Esophagus squamous epithelium (tissue), 5 donors: ENCODE results near the gene ANKRD65. TPM values are rescaled to one million over a fixed set of nuclear protein-coding genes. Genes with fewer than 3 reads are reported as not detected.

Experiments used
- DNase-seq: peaks from one replicate; lab custom pipeline; 2025; lab: John Stamatoyannopoulos, UW
- H3K27ac ChIP-seq, 4 donors: fragments of 200-600 bp; sonication (generic); one replicate each; pipeline ENCODE4 v1.5.1; 2016 to 2019; ENCODE audit warnings: mild to moderate bottlenecking in 1 of 4
- H3K27me3 ChIP-seq, 4 donors: fragments of 200-600 bp; sonication (generic); 1 replicate in 3 of 4; 2 replicates in 1 of 4; pipeline versions ENCODE4 v1.5.1 to v1.6.0; 2017 to 2021; ENCODE audit warnings: antibody characterized with exemption in 1 of 4
- H3K36me3 ChIP-seq, 3 donors: fragments of 200-600 bp; sonication (generic); one replicate each; pipeline ENCODE4 v1.5.1; 2016 to 2019
- H3K4me1 ChIP-seq, 3 donors: fragments of 200-600 bp; sonication (generic); one replicate each; pipeline ENCODE4 v1.5.1; 2017 to 2019
- H3K4me3 ChIP-seq, 4 donors: fragments of 200-600 bp; sonication (generic); 1 replicate in 3 of 4; 2 replicates in 1 of 4; pipeline ENCODE4 v1.5.1; 2016 to 2019; ENCODE audit warnings: mild to moderate bottlenecking in 2 of 4, moderate library complexity in 1 of 4
- H3K9me3 ChIP-seq, 3 donors: fragments of 200-600 bp; sonication (generic); one replicate each; pipeline ENCODE4 v1.5.1; 2016 to 2019
- POLR2A ChIP-seq, 4 donors: fragments of 450-650 bp; IDR thresholded peaks; one replicate each; pipeline ENCODE4 v1.6.1; 2017; ENCODE audit warnings: antibody characterized with exemption in 4 of 4, mild to moderate bottlenecking in 4 of 4, moderate library complexity in 3 of 4
- WGBS, 2 donors: methylation state at CpG; one replicate each; pipeline ENCODE4 v1.1.5; 2018; 5-methylcytosine and 5-hydroxymethylcytosine counted together
- intact Hi-C: fragments of 100-400 bp; cut with DNase I; formaldehyde crosslinking; loops from one replicate; pipeline ENCODE4 v1.15.0; 2022
- total RNA-seq, 4 donors: library from RNA; depleted of rRNA; stranded (reverse); fragments of >200 nt; gene quantifications; one replicate each; pipeline ENCODE4 v1.1.0, GENCODE V29; 2016
- TF ChIP-seq, protein P1 (sequence below), 6 experiments: fragments of 450-650 bp in 4 of 6; fragments of 200-600 bp in 2 of 6; sonication (generic) in 2 of 6; IDR thresholded peaks; one replicate each; pipeline ENCODE4 v1.5.1; 2016 to 2019; ENCODE audit warnings: antibody characterized with exemption in 6 of 6, mild to moderate bottlenecking in 4 of 6, moderate library complexity in 4 of 6
- donor health status: DM: yes; HTN: yes; CAD: no.

The ANKRD65 gene
- total RNA-seq, 4 donors from 2014 or later = 4.7 to 28.3 (median 14.4) TPM

DNA sequence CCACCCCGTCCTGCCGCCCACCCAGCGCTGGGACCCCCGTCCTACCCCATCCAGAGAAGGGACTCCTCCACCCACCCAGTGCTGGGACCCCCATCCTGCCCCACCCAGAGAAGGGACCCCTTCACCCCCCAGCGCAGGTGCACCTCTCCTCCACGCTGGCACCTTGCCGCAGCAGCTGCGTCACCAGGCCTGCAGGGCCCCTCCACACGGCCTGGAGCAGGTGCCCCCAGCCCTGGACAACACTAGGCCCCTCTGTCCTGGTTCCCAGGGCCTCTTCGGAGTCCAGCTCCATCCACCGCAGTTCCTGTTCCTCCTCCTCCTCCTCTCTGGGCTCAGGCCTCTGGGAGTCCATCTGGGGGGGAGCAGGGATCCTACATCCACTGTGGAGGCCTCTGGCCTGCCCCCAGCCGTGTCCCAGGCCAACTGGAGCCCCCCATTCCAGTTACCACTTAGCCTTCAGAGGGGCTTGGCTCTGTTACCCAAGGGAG lies 378 bp downstream of the ANKRD65 start:
- H3K4me3 ChIP-seq = peak overlapping the region; percentile 39 to 69 (median 52)
- no peaks in the 10 kb centered on the region for H3K9me3 ChIP-seq
- H3K27ac ChIP-seq = peak overlapping the region; percentile 66 to 89 (median 80)
- no peak for DNase-seq
- 42 to 52% methylated on average over 2 to 5 of the region's 12 CpGs for WGBS, 2 donors
- intact Hi-C loops = no loop called here
- TF ChIP-seq, protein P1, sequence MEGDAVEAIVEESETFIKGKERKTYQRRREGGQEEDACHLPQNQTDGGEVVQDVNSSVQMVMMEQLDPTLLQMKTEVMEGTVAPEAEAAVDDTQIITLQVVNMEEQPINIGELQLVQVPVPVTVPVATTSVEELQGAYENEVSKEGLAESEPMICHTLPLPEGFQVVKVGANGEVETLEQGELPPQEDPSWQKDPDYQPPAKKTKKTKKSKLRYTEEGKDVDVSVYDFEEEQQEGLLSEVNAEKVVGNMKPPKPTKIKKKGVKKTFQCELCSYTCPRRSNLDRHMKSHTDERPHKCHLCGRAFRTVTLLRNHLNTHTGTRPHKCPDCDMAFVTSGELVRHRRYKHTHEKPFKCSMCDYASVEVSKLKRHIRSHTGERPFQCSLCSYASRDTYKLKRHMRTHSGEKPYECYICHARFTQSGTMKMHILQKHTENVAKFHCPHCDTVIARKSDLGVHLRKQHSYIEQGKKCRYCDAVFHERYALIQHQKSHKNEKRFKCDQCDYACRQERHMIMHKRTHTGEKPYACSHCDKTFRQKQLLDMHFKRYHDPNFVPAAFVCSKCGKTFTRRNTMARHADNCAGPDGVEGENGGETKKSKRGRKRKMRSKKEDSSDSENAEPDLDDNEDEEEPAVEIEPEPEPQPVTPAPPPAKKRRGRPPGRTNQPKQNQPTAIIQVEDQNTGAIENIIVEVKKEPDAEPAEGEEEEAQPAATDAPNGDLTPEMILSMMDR (IDR thresholded peaks at IDR 0.05) = no peak
- TF ChIP-seq POLR2A (IDR thresholded peaks at IDR 0.05) = no peak
- H3K4me1 ChIP-seq = peaks cover 37 to 74% (median 42%) of the 10 kb centered on the region in 3 donors
- H3K27me3 ChIP-seq = peaks cover 0 to 17% (median 0%) of the 10 kb centered on the region in 4 donors
- H3K36me3 ChIP-seq = no peaks in the 10 kb centered on the region

DNA sequence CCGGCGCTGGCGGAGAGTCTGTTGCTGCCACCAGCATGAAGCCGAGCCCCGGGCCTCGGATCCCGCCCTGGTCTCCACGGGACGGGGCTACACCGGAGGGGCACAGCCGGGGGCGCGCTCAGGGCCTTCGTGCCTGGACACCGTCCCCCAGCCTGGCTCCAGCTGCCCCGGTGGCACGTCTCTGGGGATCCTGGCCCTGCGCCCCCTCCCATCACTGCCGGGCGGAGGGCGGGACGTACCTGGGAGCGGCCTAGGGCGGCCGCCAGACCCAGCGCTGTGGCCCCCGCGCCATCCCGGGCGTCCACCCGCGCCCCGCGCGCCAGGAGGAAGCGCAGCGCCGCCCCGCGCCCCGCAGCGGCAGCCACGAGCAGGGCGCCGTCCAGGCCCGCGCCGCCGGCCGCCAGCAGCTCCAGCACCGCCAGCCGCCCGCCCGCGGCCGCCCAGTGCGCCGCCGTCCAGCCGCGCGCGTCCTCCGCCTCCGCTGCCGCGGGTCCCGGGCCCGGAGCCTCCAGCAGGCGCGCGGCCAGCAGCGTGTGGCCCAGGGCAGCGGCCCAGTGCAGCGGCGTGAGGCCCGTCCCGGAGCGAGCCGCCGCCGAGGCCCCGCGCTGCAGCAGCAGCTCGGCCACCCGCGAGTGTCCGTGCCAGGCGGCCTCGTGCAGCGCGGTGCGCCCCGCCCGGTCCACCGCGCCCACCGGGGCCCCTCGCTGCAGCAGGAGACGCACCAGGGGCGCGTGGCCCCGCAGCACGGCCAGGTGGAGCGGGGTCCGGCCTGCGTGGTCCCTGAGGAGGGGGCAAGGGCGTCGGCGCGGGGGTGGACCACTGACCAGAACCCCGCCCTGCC lies 1.0 kb downstream of the ANKRD65 start:
- TF ChIP-seq POLR2A (IDR thresholded peaks at IDR 0.05) = no peak
- TF ChIP-seq, protein P1 (IDR thresholded peaks at IDR 0.05) = peak in 1 of 6 experiments; percentile 5
- Histone ChIP-seq H3K9me3 (no peaks in the 10 kb centered on the region), H3K4me3 (peak overlapping the region; percentile 39 to 69 (median 52)), H3K4me1 (peaks cover 37 to 70% (median 42%) of the 10 kb centered on the region in 3 donors), H3K27ac (peak overlapping the region; percentile 74 to 89 (median 86)), H3K36me3 (no peaks in the 10 kb centered on the region), H3K27me3 (peaks cover 0 to 14% (median 0%) of the 10 kb centered on the region in 4 donors)
- WGBS, 2 donors = 40% methylated on average over 1 of the region's 112 CpGs; no CpG with 5 or more reads in 1 of the 2 donors
- no peak for DNase-seq
- intact Hi-C loops = no loop called here

DNA sequence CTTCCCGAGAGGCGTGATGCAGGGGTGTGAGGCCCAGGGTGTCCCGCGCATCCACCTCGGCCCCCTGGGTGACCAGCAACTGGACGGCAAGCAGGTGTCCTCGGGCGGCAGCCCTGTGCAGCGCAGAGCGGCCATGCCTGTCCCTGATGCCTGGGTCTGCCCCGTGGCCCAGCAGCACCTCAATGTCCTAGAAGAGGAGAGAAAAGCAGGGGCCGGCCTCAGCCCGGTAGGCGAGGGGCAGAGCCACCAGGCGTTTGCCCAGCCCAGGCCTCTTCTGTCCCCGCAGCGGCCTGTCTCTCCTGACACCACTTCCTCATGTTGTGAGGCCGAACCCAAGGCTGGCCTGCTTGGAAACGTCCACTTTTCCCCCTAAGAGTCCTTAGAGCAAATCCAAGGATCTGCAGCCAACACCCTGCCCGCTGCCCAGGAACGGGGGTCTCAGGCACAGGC lies 1.7 kb downstream of the ANKRD65 start:
- WGBS, 2 donors = no CpG with 5 or more reads among the region's 21 CpGs
- H3K27ac ChIP-seq = peak overlapping the region; percentile 74 to 89 (median 86)
- TF ChIP-seq POLR2A (IDR thresholded peaks at IDR 0.05) = no peak
- TF ChIP-seq, protein P1 (IDR thresholded peaks at IDR 0.05) = no peak
- no peaks in the 10 kb centered on the region for H3K9me3 ChIP-seq
- H3K4me3 ChIP-seq = peak overlapping the region; percentile 39 to 69 (median 52)
- H3K36me3 ChIP-seq = no peaks in the 10 kb centered on the region
- no peak for DNase-seq
- intact Hi-C loops = no loop called here
- H3K27me3 ChIP-seq = peaks cover 0 to 14% (median 0%) of the 10 kb centered on the region in 4 donors
- H3K4me1 ChIP-seq = peaks cover 37 to 70% (median 42%) of the 10 kb centered on the region in 3 donors

DNA sequence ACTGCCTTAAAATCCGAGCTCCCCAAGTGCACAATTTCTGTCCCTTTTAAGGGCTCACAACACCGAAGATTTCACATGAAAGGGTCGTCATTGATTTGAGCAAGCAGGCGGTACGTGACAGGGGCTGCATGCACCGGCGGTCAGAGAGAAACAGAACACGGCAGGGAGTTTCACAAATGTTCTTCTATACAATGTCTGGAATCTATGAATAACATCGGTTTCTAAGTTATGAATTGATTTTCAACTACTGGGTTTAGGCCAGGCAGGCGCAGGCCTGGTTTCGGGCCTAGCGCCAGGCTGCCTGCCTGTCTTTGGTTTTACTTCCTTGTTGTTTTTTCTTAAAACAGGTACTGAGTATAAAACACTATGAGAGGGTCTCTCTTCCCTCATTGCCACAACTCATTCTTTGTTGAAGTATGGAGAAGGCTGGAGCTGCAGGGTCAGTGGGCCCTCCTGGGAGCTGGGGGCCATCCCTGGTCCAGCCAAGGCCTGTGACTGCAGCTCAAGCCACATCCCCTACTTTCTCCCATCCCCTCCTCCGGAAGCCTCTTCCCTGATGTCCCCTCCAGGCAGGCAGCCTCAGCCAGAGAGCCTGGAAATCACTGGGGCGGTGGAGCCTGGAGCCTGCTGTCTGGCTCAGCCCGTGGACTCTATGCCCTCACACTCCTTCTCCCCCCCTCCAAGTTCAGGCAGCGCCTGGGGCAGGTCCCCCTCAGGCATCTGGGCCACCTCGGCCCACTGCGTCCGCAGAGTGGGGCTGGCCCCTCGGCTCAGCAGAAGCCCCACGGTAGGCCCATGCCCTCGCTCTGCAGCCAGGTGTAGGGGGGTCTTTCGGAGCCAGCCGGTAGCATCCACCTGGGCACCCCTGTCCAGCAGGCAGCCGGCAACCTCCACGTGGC lies 2.4 kb downstream of the ANKRD65 start:
- H3K27ac ChIP-seq = peak overlapping the region; percentile 74 to 89 (median 86)
- H3K9me3 ChIP-seq = no peaks in the 10 kb centered on the region
- TF ChIP-seq, protein P1 (IDR thresholded peaks at IDR 0.05) = no peak
- no peak for TF ChIP-seq POLR2A (IDR thresholded peaks at IDR 0.05)
- peaks cover 37 to 70% (median 42%) of the 10 kb centered on the region in 3 donors for H3K4me1 ChIP-seq
- intact Hi-C loops = no loop called here
- H3K27me3 ChIP-seq = peaks cover 0 to 14% (median 0%) of the 10 kb centered on the region in 4 donors
- peak overlapping the region; percentile 39 to 69 (median 52) for H3K4me3 ChIP-seq
- DNase-seq = no peak
- WGBS, 2 donors = 38 to 58% methylated on average over 6 to 13 of the region's 26 CpGs
- no peaks in the 10 kb centered on the region for H3K36me3 ChIP-seq
